Testis (tissue), 3 donors: ENCODE measurements around the gene ABHD17A. TPM values are rescaled to one million over a fixed set of nuclear protein-coding genes. Genes with fewer than 3 reads are reported as not detected.

Experiments
- DNase-seq: peaks from one replicate; pipeline ENCODE4 v3.0.0-alpha.2; 2019
- H3K27ac ChIP-seq, 2 donors: fragments of 200-600 bp; sonication (generic); one replicate each; pipeline ENCODE4 v1.5.1; 2019
- H3K27me3 ChIP-seq: fragments of 200-600 bp; sonication (generic); one replicate; pipeline ENCODE4 v1.5.1; 2019
- H3K36me3 ChIP-seq: fragments of 200-600 bp; sonication (generic); one replicate; pipeline ENCODE4 v1.5.1; 2017; ENCODE audit warnings: low read depth; ENCODE audit errors: missing control alignments
- H3K4me1 ChIP-seq: fragments of 200-600 bp; sonication (generic); one replicate; pipeline ENCODE4 v1.5.1; 2019
- H3K4me3 ChIP-seq, 2 donors: fragments of 200-600 bp; sonication (generic); one replicate each; pipeline ENCODE4 v1.5.1; 2017 to 2019
- H3K9me3 ChIP-seq: fragments of 200-600 bp; sonication (generic); one replicate; pipeline ENCODE4 v1.5.1; 2017
- CTCF ChIP-seq, 3 experiments: fragments of 450-650 bp in 2 of 3; fragments of 200-600 bp in 1 of 3; sonication (generic) in 1 of 3; IDR thresholded peaks; one replicate each; pipeline ENCODE4 v1.5.1; 2016 to 2019; ENCODE audit warnings: antibody characterized with exemption in 3 of 3, mild to moderate bottlenecking in 2 of 3, moderate library complexity in 1 of 3
- POLR2A ChIP-seq: fragments of 450-650 bp; IDR thresholded peaks from one replicate; pipeline ENCODE4 v1.6.1; 2017; ENCODE audit warnings: antibody characterized with exemption, mild to moderate bottlenecking, moderate library complexity
- WGBS, 2 donors: methylation state at CpG; one replicate each; pipeline ENCODE4 v1.1.5; 2018; 5-methylcytosine and 5-hydroxymethylcytosine counted together
- intact Hi-C: fragments of 100-400 bp; cut with DNase I; formaldehyde crosslinking; loops from one replicate; pipeline ENCODE4 v1.15.1; 2023; ENCODE audit warnings: low total_unique reads
- polyA plus RNA-seq: library from polyadenylated mRNA; stranded (reverse); fragments of 350-450 nt; fragmentation: Illumina TruSeq; extraction: RNeasy Lipid Tissue Mini Kit (QIAGEN cat#74804); gene quantifications from one replicate; pipeline ENCODE4 v1.2.3, GENCODE V29; 2014; ENCODE audit warnings: low read depth, low replicate concordance; ENCODE audit not compliant: insufficient read depth
- total RNA-seq, 2 donors: library from RNA; depleted of rRNA; stranded (reverse); fragments of >200 nt; gene quantifications; one replicate each; pipeline ENCODE4 v1.2.3, GENCODE V29; 2016

Gene ABHD17A
- total and polyA plus RNA-seq, 3 donors from 2014 or later: 51.1 to 140 (median 127) TPM

GRCh38 chr19:1874554-1875185 is 10.6 kb downstream of the ABHD17A start:
- Histone ChIP-seq H3K4me1 (peaks cover 31% of the 10 kb centered on the region), H3K9me3 (no peaks in the 10 kb centered on the region), H3K27me3 (no peaks in the 10 kb centered on the region), H3K27ac (peak overlapping the region in 1 of 2 donors; percentile 88), H3K36me3 (no peaks in the 10 kb centered on the region), H3K4me3 (peak overlapping the region; percentile 85 to 93)
- DNase-seq: no peak
- 7 to 8% methylated on average over 16 of the region's 16 CpGs for WGBS, 2 donors
- no peak for TF ChIP-seq POLR2A
- TF ChIP-seq CTCF (IDR thresholded peaks at IDR 0.05): no peak
- intact Hi-C loops: no loop called here

- 22 to 30% methylated on average over 26 to 29 of the region's 29 CpGs for WGBS, 2 donors
- DNase-seq: peak; percentile 72
- H3K9me3 ChIP-seq: no peaks in the 10 kb centered on the region
- H3K27me3 ChIP-seq: no peaks in the 10 kb centered on the region
- TF ChIP-seq POLR2A: no peak
- TF ChIP-seq CTCF (IDR thresholded peaks at IDR 0.05): no peak
- H3K36me3 ChIP-seq: no peaks in the 10 kb centered on the region
- H3K4me3 ChIP-seq: peak overlapping the region in 1 of 2 donors; percentile 24
- intact Hi-C loops: no loop called here
- peak overlapping the region; percentile 85 to 88 for H3K27ac ChIP-seq
- H3K4me1 ChIP-seq: peaks cover 31% of the 10 kb centered on the region
Observed at GRCh38 chr19:1873524-1874473, 11.5 kb downstream of the ABHD17A start.

GRCh38 chr19:1872807-1873523 is 12.3 kb downstream of the ABHD17A start:
- no peak for DNase-seq
- Histone ChIP-seq H3K4me3 (no peak overlapping the region), H3K27ac (peak overlapping the region; percentile 85 to 88), H3K4me1 (peaks cover 31% of the 10 kb centered on the region), H3K9me3 (no peaks in the 10 kb centered on the region), H3K27me3 (no peaks in the 10 kb centered on the region), H3K36me3 (no peaks in the 10 kb centered on the region)
- TF ChIP-seq CTCF (IDR thresholded peaks at IDR 0.05) (no peak), POLR2A (no peak)
- intact Hi-C loops: no loop called here
- WGBS, 2 donors: 25 to 80% methylated on average over 4 to 19 of the region's 25 CpGs

GRCh38 chr19:1871630-1872029 is 13.7 kb downstream of the ABHD17A start:
- intact Hi-C loops: no loop called here
- Histone ChIP-seq H3K27ac (peak overlapping the region in 1 of 2 donors; percentile 88), H3K4me1 (peaks cover 30% of the 10 kb centered on the region), H3K27me3 (no peaks in the 10 kb centered on the region), H3K36me3 (no peaks in the 10 kb centered on the region), H3K9me3 (no peaks in the 10 kb centered on the region), H3K4me3 (no peak overlapping the region)
- no peak for DNase-seq
- 86 to 92% methylated on average over 9 to 10 of the region's 13 CpGs for WGBS, 2 donors
- TF ChIP-seq POLR2A (no peak), CTCF (IDR thresholded peaks at IDR 0.05) (no peak)
